HG02623 (cell line): ENCODE data around the gene IL17F.

Experiments used
- ATAC-seq: cut with Tn5 transposase; IDR thresholded peaks from one replicate; pipeline ENCODE4 v1.9.1; 2021; ENCODE audit warnings: moderate library complexity; ENCODE audit not compliant: unreplicated experiment

IL17F gene

GRCh38 chr6:52195886-52196285 lies 48.4 kb downstream of the IL17F start:
- ATAC-seq = no peak

GRCh38 chr6:52191824-52192223 lies 52.5 kb downstream of the IL17F start:
- no peak for ATAC-seq

DNA sequence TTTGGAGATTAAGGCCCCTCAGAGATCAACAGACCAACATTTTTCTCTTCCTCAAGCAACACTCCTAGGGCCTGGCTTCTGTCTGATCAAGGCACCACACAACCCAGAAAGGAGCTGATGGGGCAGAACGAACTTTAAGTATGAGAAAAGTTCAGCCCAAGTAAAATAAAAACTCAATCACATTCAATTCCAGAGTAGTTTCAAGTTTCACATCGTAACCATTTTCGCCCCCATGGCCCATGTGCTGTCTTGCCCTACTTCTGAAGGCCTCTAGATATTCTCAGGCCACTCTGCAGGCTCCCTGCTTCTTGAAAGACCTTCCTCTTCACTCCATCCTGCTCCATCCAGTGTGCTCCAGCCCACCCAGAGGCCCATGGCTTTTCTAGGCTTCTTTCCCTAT lies 53.9 kb downstream of the IL17F start:
- no peak for ATAC-seq

DNA sequence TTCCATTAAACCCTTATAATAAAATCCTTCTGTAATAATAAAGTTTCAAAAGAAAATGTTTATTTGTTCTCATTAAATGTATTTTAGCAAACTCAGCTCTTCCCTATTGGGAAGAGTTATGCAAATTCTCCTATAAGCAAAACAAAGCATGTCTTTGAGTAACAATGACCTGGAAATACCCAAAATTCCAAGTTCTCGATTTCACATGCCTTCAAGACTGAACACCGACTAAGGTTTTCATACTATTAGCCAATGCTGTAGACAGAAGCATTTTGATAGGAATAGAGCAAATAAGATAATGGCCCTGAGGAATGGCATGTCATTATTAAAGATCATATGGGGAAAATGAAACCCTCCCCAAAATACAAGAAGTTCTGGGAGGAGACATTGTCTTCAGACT lies 54.3 kb downstream of the IL17F start:
- ATAC-seq = no peak

DNA sequence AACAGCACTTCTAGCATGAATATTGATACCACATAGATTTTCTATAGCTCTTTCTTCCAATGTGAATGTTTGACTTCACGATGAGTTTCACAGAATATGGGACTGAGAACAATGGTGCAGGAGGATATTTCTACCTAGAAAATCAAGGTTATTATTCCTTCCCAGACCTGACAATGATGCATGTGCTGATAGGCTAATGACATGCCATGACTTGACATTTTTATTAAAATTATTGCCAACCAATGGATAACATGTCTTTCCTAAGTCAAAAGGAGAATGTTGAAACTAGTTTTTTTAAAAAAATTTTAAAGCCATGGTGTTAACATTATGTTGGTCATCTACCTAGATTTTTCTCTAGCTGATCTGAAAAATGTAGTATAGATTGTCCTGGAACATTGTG lies 57.2 kb downstream of the IL17F start:
- ATAC-seq = no peak
